Hair follicle dermal papilla cell (primary cell): Measurements from ENCODE around the gene SLC24A4. TPM values are rescaled to one million over a fixed set of nuclear protein-coding genes. Genes with fewer than 3 reads are reported as not detected.

Source experiments
- total RNA-seq: library from RNA; depleted of rRNA; stranded (reverse); fragments of >200 nt; gene quantifications from 2 replicates; pipeline ENCODE4 v1.2.3, GENCODE V29; 2012

Gene SLC24A4
- total RNA-seq, result not detected in 2 replicates

DNA sequence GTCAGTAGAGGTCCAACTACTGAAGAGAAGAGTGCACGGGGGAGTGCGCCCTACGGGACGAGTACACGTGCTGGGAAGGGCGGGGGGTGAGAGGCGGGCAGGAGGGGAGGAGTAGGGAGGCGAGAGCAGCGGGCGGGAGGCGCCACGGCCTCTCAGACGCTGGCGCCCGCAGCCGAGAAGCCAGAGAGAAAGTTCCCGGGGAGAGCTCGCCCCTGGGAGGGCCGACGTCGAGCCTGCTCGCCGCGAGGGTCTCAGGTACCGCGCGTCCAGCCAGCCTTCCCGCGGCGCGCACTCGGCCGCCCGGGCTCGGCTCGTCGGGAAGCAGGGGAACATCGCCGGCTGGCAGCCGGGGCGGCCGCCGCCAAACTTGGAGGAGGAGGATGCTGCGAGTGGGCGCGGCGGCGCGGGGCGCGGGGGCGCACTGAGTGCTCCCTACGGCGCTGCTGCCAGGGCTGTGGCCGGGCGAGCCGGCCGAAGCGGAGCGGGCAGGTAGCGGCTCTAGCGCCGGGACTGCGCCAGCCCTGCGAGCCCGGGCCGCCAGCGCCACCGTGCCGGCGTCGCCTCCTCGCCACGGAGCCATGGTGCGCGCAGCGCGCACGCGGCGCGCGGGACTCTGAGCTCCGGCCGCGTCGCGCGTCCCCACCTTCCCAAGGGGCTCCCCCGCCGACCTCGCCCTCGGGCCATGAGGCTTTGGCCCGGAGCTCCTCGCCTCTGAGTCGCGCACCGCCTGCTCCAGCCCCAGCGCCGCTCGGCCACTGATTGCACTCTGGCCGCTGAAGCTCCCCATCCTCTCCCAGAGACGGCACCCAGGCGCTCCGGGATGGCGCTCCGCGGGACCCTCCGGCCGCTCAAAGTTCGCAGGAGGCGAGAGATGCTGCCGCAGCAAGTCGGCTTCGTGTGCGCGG, at the start of gene SLC24A4:
Gene SLC24A4 (plus strand): TSS at position 155 of the 905 bp plus-strand sequence. CDS start 666 bp downstream, at position 821.

DNA sequence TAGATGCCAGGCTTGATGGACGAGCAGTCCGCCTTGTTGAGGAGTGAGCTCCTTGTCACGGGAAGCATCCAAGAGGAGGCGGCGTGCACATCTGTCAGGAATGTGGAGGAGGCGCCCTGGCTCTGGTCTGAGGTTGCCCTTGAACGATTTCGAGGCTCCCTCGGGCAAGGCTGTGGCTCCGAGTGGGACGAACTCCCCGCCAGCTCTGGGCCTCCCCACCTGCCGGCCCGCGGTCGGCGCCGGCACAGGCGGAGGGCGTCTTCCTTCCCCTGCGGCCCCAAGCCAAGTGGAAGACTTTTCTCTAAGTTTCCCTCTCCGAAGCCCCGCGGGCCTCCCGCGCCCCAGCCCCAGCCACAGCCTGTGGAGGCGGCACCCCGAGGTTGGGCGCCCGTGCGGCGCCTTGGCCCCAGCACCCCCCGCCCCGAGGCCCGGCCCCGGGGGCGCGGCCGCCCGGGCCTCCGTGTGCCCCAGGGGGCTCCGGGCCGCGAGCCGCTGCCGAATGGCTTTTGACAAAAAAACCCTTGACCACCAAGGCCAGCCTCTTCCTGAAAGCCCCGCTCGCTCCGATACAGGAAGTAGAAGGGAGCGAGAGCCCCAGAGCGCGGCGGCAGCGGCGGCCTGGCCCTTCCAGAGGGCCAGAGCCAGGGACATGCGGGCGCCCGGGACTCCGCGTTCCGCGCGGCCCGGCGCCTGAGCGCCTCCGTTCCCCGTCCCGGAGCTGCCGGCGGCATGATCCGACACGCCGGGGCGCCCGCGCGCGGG, 190.4 kb downstream of the SLC24A4 start, which contains the start of gene RIN3:
Gene RIN3 (plus strand): TSS at position 578 of the 762 bp plus-strand sequence. CDS start 152 bp downstream, at position 730.

Other genes with a start within 250 kb of the SLC24A4 start
- gene ATXN3, start 216.6 kb upstream of the SLC24A4 start, total RNA-seq, result 35.3 and 37.5 TPM in 2 replicates
- gene NDUFB1, start 201.5 kb upstream of the SLC24A4 start, total RNA-seq, result 61.3 and 113 TPM in 2 replicates
- 25.3 and 40.2 TPM in 2 replicates for gene CPSF2, start 201.2 kb upstream of the SLC24A4 start, total RNA-seq
- 10.0 and 15.6 TPM in 2 replicates for gene RIN3, start 190.6 kb downstream of the SLC24A4 start, total RNA-seq